HEK293 (cell line): Measurements from ENCODE around the gene MRPL34.

Source experiments
- GFI1B ChIP-seq: fragments of 450-650 bp; formaldehyde crosslinking; IDR thresholded peaks from 2 replicates; pipeline ENCODE4 v1.5.1; 2016; ENCODE audit warnings: missing biosample characterization, missing genetic modification characterization
- SCRT1 ChIP-seq: fragments of 450-650 bp; formaldehyde crosslinking; IDR thresholded peaks from 2 replicates; pipeline ENCODE4 v1.5.1; 2016; ENCODE audit warnings: missing biosample characterization, missing genetic modification characterization, borderline replicate concordance
- ZEB2 ChIP-seq: fragments of 450-650 bp; formaldehyde crosslinking; IDR thresholded peaks from 2 replicates; pipeline ENCODE4 v1.5.1; 2016; ENCODE audit warnings: missing biosample characterization, missing genetic modification characterization
- ZNF184 ChIP-seq: fragments of 450-650 bp; IDR thresholded peaks from 2 replicates; pipeline ENCODE4 v1.5.1; 2018; ENCODE audit warnings: missing biosample characterization, mild to moderate bottlenecking, missing genetic modification characterization
- ZNF223 ChIP-seq: fragments of 450-650 bp; formaldehyde crosslinking; IDR thresholded peaks from 2 replicates; pipeline ENCODE4 v1.5.1; 2016; ENCODE audit warnings: missing biosample characterization, missing genetic modification characterization
- ZNF24 ChIP-seq: fragments of 450-650 bp; formaldehyde crosslinking; IDR thresholded peaks from 2 replicates; pipeline ENCODE4 v1.5.1; 2016; ENCODE audit warnings: missing biosample characterization, missing genetic modification characterization
- ZNF48 ChIP-seq: fragments of 450-650 bp; formaldehyde crosslinking; IDR thresholded peaks from 2 replicates; pipeline ENCODE4 v1.5.1; 2016; ENCODE audit warnings: missing biosample characterization, missing genetic modification characterization
- ZNF560 ChIP-seq: fragments of 450-650 bp; formaldehyde crosslinking; IDR thresholded peaks from 2 replicates; pipeline ENCODE4 v1.5.1; 2017; ENCODE audit warnings: missing biosample characterization, missing genetic modification characterization, borderline replicate concordance
- ZNF571 ChIP-seq: fragments of 450-650 bp; formaldehyde crosslinking; IDR thresholded peaks from 2 replicates; pipeline ENCODE4 v1.5.0; 2017; ENCODE audit warnings: missing biosample characterization, missing genetic modification characterization
- ZNF600 ChIP-seq: fragments of 450-650 bp; formaldehyde crosslinking; IDR thresholded peaks from 2 replicates; pipeline ENCODE4 v1.5.1; 2016; ENCODE audit warnings: missing biosample characterization, missing genetic modification characterization
- ZNF629 ChIP-seq: fragments of 450-650 bp; formaldehyde crosslinking; IDR thresholded peaks from 2 replicates; pipeline ENCODE4 v1.5.1; 2017; ENCODE audit warnings: missing biosample characterization, missing genetic modification characterization
- ZNF677 ChIP-seq: fragments of 450-650 bp; IDR thresholded peaks from 2 replicates; pipeline ENCODE4 v1.5.0; 2018; ENCODE audit warnings: missing biosample characterization, mild to moderate bottlenecking, missing genetic modification characterization, moderate library complexity
- ZNF747 ChIP-seq: fragments of 450-650 bp; formaldehyde crosslinking; IDR thresholded peaks from 2 replicates; pipeline ENCODE4 v1.5.1; 2016; ENCODE audit warnings: missing biosample characterization, missing genetic modification characterization
- ZNF785 ChIP-seq: fragments of 450-650 bp; formaldehyde crosslinking; IDR thresholded peaks from 2 replicates; pipeline ENCODE4 v1.5.1; 2016; ENCODE audit warnings: missing biosample characterization, missing genetic modification characterization
- ZSCAN16 ChIP-seq: fragments of 450-650 bp; formaldehyde crosslinking; IDR thresholded peaks from 2 replicates; pipeline ENCODE4 v1.5.1; 2016; ENCODE audit warnings: missing biosample characterization, missing genetic modification characterization
- ZSCAN30 ChIP-seq: fragments of 450-650 bp; IDR thresholded peaks from 2 replicates; pipeline ENCODE4 v1.5.1; 2018; ENCODE audit warnings: missing biosample characterization, mild to moderate bottlenecking, missing genetic modification characterization, moderate library complexity
- TF ChIP-seq, protein P1 (sequence below): fragments of 450-650 bp; formaldehyde crosslinking; IDR thresholded peaks from 2 replicates; pipeline ENCODE4 v1.5.1; 2016; ENCODE audit warnings: missing biosample characterization, missing genetic modification characterization
- TF ChIP-seq, protein P2 (sequence below): fragments of 450-650 bp; formaldehyde crosslinking; IDR thresholded peaks from 2 replicates; pipeline ENCODE4 v1.5.1; 2017; ENCODE audit warnings: missing biosample characterization, missing genetic modification characterization
- TF ChIP-seq, protein P3 (sequence below): fragments of 450-650 bp; formaldehyde crosslinking; IDR thresholded peaks from 2 replicates; pipeline ENCODE4 v1.5.1; 2016; ENCODE audit warnings: missing biosample characterization, missing genetic modification characterization
- TF ChIP-seq, protein P4 (sequence below): fragments of 450-650 bp; formaldehyde crosslinking; IDR thresholded peaks from 2 replicates; pipeline ENCODE4 v1.5.1; 2016; ENCODE audit warnings: missing biosample characterization, missing genetic modification characterization
- TF ChIP-seq, protein P5 (sequence below): fragments of 450-650 bp; formaldehyde crosslinking; IDR thresholded peaks from 2 replicates; pipeline ENCODE4 v1.5.1; 2016; ENCODE audit warnings: missing biosample characterization, missing genetic modification characterization
- TF ChIP-seq, protein P6 (sequence below): fragments of 450-650 bp; formaldehyde crosslinking; conservative IDR thresholded peaks from 2 replicates; pipeline ENCODE4 v1.5.1; 2016; ENCODE audit warnings: low read depth, missing biosample characterization, missing genetic modification characterization

MRPL34 gene

DNA sequence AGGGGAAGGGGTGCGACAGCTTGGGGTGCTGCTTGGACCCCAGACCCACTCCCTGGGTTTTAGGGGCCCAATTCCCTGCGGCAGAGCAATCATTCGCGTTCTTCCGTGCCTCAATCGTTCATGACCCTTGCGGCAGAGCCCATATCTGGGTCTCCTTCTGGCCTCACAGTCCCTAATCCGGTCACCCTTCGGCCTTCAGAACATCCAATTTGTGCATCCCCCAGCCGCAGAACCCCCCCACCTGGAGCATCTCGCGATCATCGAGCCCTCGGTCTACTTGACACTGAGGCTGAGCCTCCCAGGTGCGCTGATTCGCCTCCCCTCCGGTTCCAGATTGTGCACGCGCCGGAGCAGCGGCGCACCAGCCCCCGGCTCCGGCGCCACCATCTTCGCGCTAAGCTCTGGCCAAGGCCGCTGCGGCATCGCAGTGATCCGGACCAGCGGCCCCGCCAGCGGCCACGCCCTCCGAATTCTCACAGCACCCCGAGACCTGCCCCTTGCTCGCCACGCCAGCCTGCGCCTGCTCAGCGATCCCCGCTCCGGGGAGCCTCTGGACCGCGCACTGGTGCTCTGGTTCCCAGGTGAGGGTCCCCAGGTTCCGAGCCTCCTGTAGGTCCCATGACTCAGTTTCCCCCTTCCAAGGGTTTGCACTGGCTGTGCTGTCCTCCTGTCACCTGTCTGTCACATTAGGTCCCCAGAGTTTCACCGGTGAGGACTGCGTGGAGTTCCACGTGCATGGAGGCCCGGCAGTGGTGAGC lies 32.2 kb downstream of the MRPL34 start (continued):
- TF ChIP-seq, protein P1, sequence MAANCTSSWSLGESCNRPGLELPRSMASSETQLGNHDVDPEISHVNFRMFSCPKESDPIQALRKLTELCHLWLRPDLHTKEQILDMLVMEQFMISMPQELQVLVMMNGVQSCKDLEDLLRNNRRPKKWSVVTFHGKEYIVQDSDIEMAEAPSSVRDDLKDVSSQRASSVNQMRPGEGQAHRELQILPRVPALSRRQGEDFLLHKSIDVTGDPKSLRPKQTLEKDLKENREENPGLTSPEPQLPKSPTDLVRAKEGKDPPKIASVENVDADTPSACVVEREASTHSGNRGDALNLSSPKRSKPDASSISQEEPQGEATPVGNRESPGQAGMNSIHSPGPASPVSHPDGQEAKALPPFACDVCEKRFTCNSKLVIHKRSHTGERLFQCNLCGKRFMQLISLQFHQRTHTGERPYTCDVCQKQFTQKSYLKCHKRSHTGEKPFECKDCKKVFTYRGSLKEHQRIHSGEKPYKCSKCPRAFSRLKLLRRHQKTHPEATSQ (tag by site-specific recombination): 0 out of 2 replicates have a peak, but pooled peaks have one; percentile 12
- no peak for TF ChIP-seq SCRT1 (tag by site-specific recombination)
- TF ChIP-seq ZNF600 (tag by site-specific recombination): peak; percentile 98
- TF ChIP-seq ZNF571 (tag by site-specific recombination): no peak
- TF ChIP-seq, protein P2, sequence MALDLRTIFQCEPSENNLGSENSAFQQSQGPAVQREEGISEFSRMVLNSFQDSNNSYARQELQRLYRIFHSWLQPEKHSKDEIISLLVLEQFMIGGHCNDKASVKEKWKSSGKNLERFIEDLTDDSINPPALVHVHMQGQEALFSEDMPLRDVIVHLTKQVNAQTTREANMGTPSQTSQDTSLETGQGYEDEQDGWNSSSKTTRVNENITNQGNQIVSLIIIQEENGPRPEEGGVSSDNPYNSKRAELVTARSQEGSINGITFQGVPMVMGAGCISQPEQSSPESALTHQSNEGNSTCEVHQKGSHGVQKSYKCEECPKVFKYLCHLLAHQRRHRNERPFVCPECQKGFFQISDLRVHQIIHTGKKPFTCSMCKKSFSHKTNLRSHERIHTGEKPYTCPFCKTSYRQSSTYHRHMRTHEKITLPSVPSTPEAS (tag by site-specific recombination): no peak
- TF ChIP-seq ZNF223: no peak
- TF ChIP-seq ZSCAN30: peak; percentile 99
- TF ChIP-seq, protein P3, sequence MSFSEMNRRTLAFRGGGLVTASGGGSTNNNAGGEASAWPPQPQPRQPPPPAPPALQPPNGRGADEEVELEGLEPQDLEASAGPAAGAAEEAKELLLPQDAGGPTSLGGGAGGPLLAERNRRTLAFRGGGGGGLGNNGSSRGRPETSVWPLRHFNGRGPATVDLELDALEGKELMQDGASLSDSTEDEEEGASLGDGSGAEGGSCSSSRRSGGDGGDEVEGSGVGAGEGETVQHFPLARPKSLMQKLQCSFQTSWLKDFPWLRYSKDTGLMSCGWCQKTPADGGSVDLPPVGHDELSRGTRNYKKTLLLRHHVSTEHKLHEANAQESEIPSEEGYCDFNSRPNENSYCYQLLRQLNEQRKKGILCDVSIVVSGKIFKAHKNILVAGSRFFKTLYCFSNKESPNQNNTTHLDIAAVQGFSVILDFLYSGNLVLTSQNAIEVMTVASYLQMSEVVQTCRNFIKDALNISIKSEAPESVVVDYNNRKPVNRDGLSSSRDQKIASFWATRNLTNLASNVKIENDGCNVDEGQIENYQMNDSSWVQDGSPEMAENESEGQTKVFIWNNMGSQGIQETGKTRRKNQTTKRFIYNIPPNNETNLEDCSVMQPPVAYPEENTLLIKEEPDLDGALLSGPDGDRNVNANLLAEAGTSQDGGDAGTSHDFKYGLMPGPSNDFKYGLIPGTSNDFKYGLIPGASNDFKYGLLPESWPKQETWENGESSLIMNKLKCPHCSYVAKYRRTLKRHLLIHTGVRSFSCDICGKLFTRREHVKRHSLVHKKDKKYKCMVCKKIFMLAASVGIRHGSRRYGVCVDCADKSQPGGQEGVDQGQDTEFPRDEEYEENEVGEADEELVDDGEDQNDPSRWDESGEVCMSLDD (tag by site-specific recombination): peak; percentile 69
- TF ChIP-seq, protein P4, sequence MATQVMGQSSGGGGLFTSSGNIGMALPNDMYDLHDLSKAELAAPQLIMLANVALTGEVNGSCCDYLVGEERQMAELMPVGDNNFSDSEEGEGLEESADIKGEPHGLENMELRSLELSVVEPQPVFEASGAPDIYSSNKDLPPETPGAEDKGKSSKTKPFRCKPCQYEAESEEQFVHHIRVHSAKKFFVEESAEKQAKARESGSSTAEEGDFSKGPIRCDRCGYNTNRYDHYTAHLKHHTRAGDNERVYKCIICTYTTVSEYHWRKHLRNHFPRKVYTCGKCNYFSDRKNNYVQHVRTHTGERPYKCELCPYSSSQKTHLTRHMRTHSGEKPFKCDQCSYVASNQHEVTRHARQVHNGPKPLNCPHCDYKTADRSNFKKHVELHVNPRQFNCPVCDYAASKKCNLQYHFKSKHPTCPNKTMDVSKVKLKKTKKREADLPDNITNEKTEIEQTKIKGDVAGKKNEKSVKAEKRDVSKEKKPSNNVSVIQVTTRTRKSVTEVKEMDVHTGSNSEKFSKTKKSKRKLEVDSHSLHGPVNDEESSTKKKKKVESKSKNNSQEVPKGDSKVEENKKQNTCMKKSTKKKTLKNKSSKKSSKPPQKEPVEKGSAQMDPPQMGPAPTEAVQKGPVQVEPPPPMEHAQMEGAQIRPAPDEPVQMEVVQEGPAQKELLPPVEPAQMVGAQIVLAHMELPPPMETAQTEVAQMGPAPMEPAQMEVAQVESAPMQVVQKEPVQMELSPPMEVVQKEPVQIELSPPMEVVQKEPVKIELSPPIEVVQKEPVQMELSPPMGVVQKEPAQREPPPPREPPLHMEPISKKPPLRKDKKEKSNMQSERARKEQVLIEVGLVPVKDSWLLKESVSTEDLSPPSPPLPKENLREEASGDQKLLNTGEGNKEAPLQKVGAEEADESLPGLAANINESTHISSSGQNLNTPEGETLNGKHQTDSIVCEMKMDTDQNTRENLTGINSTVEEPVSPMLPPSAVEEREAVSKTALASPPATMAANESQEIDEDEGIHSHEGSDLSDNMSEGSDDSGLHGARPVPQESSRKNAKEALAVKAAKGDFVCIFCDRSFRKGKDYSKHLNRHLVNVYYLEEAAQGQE (tag by site-specific recombination): no peak
- peak; percentile 24; the same call in 1 of the 2 replicates for TF ChIP-seq ZNF24 (tag by site-specific recombination)
- no peak for TF ChIP-seq ZNF184 (tag by site-specific recombination)
- TF ChIP-seq, protein P5, sequence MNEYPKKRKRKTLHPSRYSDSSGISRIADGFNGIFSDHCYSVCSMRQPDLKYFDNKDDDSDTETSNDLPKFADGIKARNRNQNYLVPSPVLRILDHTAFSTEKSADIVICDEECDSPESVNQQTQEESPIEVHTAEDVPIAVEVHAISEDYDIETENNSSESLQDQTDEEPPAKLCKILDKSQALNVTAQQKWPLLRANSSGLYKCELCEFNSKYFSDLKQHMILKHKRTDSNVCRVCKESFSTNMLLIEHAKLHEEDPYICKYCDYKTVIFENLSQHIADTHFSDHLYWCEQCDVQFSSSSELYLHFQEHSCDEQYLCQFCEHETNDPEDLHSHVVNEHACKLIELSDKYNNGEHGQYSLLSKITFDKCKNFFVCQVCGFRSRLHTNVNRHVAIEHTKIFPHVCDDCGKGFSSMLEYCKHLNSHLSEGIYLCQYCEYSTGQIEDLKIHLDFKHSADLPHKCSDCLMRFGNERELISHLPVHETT (tag by site-specific recombination): no peak
- TF ChIP-seq ZNF785 (tag by site-specific recombination): 0 out of 2 replicates have a peak, but pooled peaks have one; percentile 35
- TF ChIP-seq, protein P6, sequence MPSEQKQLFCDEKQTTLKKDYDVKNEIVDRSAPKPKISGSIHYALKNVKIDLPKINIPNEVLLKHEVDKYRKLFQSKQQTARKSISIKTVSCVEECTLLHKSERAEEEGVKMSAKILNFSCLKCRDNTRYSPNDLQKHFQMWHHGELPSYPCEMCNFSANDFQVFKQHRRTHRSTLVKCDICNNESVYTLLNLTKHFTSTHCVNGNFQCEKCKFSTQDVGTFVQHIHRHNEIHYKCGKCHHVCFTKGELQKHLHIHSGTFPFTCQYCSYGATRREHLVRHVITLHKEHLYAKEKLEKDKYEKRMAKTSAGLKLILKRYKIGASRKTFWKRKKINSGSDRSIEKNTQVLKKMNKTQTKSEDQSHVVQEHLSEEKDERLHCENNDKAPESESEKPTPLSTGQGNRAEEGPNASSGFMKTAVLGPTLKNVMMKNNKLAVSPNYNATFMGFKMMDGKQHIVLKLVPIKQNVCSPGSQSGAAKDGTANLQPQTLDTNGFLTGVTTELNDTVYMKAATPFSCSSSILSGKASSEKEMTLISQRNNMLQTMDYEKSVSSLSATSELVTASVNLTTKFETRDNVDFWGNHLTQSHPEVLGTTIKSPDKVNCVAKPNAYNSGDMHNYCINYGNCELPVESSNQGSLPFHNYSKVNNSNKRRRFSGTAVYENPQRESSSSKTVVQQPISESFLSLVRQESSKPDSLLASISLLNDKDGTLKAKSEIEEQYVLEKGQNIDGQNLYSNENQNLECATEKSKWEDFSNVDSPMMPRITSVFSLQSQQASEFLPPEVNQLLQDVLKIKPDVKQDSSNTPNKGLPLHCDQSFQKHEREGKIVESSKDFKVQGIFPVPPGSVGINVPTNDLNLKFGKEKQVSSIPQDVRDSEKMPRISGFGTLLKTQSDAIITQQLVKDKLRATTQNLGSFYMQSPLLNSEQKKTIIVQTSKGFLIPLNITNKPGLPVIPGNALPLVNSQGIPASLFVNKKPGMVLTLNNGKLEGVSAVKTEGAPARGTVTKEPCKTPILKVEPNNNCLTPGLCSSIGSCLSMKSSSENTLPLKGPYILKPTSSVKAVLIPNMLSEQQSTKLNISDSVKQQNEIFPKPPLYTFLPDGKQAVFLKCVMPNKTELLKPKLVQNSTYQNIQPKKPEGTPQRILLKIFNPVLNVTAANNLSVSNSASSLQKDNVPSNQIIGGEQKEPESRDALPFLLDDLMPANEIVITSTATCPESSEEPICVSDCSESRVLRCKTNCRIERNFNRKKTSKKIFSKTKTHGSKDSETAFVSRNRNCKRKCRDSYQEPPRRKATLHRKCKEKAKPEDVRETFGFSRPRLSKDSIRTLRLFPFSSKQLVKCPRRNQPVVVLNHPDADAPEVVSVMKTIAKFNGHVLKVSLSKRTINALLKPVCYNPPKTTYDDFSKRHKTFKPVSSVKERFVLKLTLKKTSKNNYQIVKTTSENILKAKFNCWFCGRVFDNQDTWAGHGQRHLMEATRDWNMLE (tag by site-specific recombination): no peak
- no peak for TF ChIP-seq ZNF747 (tag by site-specific recombination)
- peak; percentile 13; the same call in 1 of the 2 replicates for TF ChIP-seq GFI1B
- no peak for TF ChIP-seq ZNF560 (tag by site-specific recombination)
- TF ChIP-seq ZNF48 (tag by site-specific recombination): no peak
- peak; percentile 16; the same call in 1 of the 2 replicates for TF ChIP-seq ZEB2 (tag by site-specific recombination)
- TF ChIP-seq ZNF629: no peak
- no peak for TF ChIP-seq ZNF677
- TF ChIP-seq ZSCAN16 (tag by site-specific recombination): peak; percentile 46; the same call in 1 of the 2 replicates
